Panc1 (cell line): ENCODE measurements around the gene TERT. TPM values are rescaled to one million over a fixed set of nuclear protein-coding genes. Genes with fewer than 3 reads are reported as not detected.
"Not testable (repeated sequence)": the region's sequence is repeated elsewhere in the genome, so short reads cannot be mapped to it uniquely, and the experiment has no call there.

Experiments used
- ATAC-seq: fragments of 200-7000 bp; cut with Tn5 transposase; 2 replicates; pipeline ENCODE4 v1.9.1; 2020; ENCODE audit warnings: mild to moderate bottlenecking, moderate library complexity
- BruUV-seq: library from RNA; stranded (reverse); fragments of 400-500 nt; replicated peaks from 2 replicates; lab custom pipeline; 2021; lab: Mats Ljungman, UMichigan
- CTCF ChIA-PET: fragments of 300-600 bp; sonication (Branson Sonifier 250); formaldehyde crosslinking; loops from one replicate; lab custom pipeline; 2022; ENCODE audit warnings: antibody characterized with exemption; lab: Charles Lee
- POLR2A ChIA-PET: fragments of 300-600 bp; sonication (Branson Sonifier 250); formaldehyde crosslinking; loops from one replicate; lab custom pipeline; 2022; ENCODE audit warnings: antibody characterized with exemption; lab: Charles Lee
- DNase-seq: peaks from one replicate; pipeline ENCODE4 v3.0.0-alpha.2; 2010; ENCODE audit warnings: low read depth, low spot score
- H3K27ac ChIP-seq: 2 replicates; pipeline ENCODE4 v1.5.1; 2011; ENCODE audit warnings: mild to moderate bottlenecking, low read length, inconsistent platforms
- H3K27me3 ChIP-seq: fragments of 200-500 bp; sonication (Bioruptor generic); 2 replicates; pipeline ENCODE4 v1.6.0; 2014; ENCODE audit warnings: low read length, inconsistent platforms; ENCODE audit not compliant: control insufficient read depth, insufficient read depth
- H3K36me3 ChIP-seq: fragments of 200-500 bp; sonication (Bioruptor generic); 2 replicates; pipeline ENCODE4 v1.5.1; 2014; ENCODE audit warnings: inconsistent platforms, mild to moderate bottlenecking, low read length, moderate library complexity; ENCODE audit not compliant: control insufficient read depth, insufficient read depth
- H3K4me1 ChIP-seq: 2 replicates; pipeline ENCODE4 v1.5.1; 2011; ENCODE audit warnings: inconsistent platforms, mild to moderate bottlenecking, low read length, moderate library complexity; ENCODE audit not compliant: control insufficient read depth, insufficient read depth
- H3K4me3 ChIP-seq, 2 experiments: 2 replicates each; pipeline ENCODE4 v1.5.1; 2011 to 2012; ENCODE audit warnings: low read depth in 2 of 2, low read length in 2 of 2, mild to moderate bottlenecking in 2 of 2, inconsistent platforms in 1 of 2, moderate library complexity in 1 of 2
- H3K9me3 ChIP-seq: fragments of 200-500 bp; sonication (Bioruptor generic); 2 replicates; pipeline ENCODE4 v1.5.1; 2014; ENCODE audit warnings: low read depth, mild to moderate bottlenecking, inconsistent platforms, low read length, moderate library complexity; ENCODE audit not compliant: control insufficient read depth, insufficient read depth
- POLR2AphosphoS5 ChIP-seq: IDR thresholded peaks from 2 replicates; pipeline ENCODE4 v1.6.1; 2012; ENCODE audit warnings: mild to moderate bottlenecking, low read depth, low read length, moderate library complexity
- SIN3A ChIP-seq: IDR thresholded peaks from 2 replicates; pipeline ENCODE4 v1.6.1; 2012; ENCODE audit warnings: low read depth, mild to moderate bottlenecking, low read length, moderate library complexity, borderline replicate concordance; ENCODE audit not compliant: insufficient read depth
- TCF7L2 ChIP-seq: IDR thresholded peaks from 2 replicates; pipeline ENCODE4 v1.6.1; 2011; ENCODE audit warnings: mild to moderate bottlenecking, low read depth, low read length, inconsistent platforms
- in situ Hi-C: cut with HindIII; loops from 2 replicates; pipeline ENCODE4 v1.10.0; 2016; ENCODE audit warnings: low sequenced_read_pairs, low pct_unique_long_range_greater_than_20kb
- intact Hi-C: fragments of 100-400 bp; cut with micrococcal nuclease; formaldehyde crosslinking; loops from one replicate; pipeline ENCODE4 v1.10.0; 2022; ENCODE audit not compliant: unreplicated experiment
- total RNA-seq: library from RNA; stranded (reverse); gene quantifications from one replicate; pipeline ENCODE4 v1.2.1, GENCODE V29; 2021; ENCODE audit not compliant: unreplicated experiment
- TF ChIP-seq, protein P1 (sequence below), 2 experiments: IDR thresholded peaks; 2 replicates each; pipeline ENCODE4 v1.6.1; 2011 to 2012; ENCODE audit warnings: low read depth in 2 of 2, control low read depth in 1 of 2, low read length in 1 of 2, mild to moderate bottlenecking in 1 of 2, moderate library complexity in 1 of 2; ENCODE audit not compliant: insufficient read depth in 1 of 2
- TF ChIP-seq, protein P2 (sequence below): fragments of 450-650 bp; IDR thresholded peaks from 2 replicates; pipeline ENCODE4 v1.5.1; 2017; ENCODE audit warnings: mild to moderate bottlenecking

The TERT gene
- total RNA-seq, 1 experiment from 2014 or later: 8.9 TPM

DNA sequence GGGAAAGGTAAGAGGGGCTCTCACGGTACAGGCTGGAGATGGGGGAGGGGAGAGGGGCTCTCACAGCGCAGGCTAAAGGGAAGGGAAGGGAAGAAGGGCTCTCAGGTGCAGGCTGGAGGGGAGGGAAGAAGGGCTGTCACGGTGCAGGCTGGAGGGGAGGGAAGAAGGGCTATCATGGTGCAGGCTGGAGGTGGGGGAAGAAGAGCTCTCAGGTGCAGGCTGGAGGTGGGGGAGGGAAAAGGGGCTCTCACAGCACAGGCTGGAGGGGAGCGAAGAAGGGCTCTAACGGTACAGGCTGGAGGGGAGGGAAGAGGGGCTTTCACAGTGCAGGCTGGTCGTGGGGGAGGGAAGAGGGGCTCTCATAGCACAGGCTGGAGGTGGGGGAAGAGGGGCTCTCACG is 65.0 kb downstream of the TERT start:
- no peak overlapping the region for H3K27ac ChIP-seq
- TF ChIP-seq POLR2AphosphoS5 (no peak), TCF7L2 (no peak)
- TF ChIP-seq, protein P1, sequence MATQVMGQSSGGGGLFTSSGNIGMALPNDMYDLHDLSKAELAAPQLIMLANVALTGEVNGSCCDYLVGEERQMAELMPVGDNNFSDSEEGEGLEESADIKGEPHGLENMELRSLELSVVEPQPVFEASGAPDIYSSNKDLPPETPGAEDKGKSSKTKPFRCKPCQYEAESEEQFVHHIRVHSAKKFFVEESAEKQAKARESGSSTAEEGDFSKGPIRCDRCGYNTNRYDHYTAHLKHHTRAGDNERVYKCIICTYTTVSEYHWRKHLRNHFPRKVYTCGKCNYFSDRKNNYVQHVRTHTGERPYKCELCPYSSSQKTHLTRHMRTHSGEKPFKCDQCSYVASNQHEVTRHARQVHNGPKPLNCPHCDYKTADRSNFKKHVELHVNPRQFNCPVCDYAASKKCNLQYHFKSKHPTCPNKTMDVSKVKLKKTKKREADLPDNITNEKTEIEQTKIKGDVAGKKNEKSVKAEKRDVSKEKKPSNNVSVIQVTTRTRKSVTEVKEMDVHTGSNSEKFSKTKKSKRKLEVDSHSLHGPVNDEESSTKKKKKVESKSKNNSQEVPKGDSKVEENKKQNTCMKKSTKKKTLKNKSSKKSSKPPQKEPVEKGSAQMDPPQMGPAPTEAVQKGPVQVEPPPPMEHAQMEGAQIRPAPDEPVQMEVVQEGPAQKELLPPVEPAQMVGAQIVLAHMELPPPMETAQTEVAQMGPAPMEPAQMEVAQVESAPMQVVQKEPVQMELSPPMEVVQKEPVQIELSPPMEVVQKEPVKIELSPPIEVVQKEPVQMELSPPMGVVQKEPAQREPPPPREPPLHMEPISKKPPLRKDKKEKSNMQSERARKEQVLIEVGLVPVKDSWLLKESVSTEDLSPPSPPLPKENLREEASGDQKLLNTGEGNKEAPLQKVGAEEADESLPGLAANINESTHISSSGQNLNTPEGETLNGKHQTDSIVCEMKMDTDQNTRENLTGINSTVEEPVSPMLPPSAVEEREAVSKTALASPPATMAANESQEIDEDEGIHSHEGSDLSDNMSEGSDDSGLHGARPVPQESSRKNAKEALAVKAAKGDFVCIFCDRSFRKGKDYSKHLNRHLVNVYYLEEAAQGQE (IDR thresholded peaks at IDR 0.05; ENCODE audit: insufficient read depth in 1 of 2, low read depth in 2 of 2, low read length in 1 of 2): no peak
- TF ChIP-seq, protein P2, sequence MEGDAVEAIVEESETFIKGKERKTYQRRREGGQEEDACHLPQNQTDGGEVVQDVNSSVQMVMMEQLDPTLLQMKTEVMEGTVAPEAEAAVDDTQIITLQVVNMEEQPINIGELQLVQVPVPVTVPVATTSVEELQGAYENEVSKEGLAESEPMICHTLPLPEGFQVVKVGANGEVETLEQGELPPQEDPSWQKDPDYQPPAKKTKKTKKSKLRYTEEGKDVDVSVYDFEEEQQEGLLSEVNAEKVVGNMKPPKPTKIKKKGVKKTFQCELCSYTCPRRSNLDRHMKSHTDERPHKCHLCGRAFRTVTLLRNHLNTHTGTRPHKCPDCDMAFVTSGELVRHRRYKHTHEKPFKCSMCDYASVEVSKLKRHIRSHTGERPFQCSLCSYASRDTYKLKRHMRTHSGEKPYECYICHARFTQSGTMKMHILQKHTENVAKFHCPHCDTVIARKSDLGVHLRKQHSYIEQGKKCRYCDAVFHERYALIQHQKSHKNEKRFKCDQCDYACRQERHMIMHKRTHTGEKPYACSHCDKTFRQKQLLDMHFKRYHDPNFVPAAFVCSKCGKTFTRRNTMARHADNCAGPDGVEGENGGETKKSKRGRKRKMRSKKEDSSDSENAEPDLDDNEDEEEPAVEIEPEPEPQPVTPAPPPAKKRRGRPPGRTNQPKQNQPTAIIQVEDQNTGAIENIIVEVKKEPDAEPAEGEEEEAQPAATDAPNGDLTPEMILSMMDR: no peak
- no TSS peak for BruUV-seq
- no peaks in the 10 kb centered on the region for H3K9me3 ChIP-seq
- POLR2A ChIA-PET: no interaction called here
- no peaks in the 10 kb centered on the region for H3K36me3 ChIP-seq
- no peaks in the 10 kb centered on the region for H3K27me3 ChIP-seq
- in situ Hi-C loops: no loop called here
- DNase-seq (no peak), ATAC-seq (no peak)
- H3K4me1 ChIP-seq: peaks cover 4% of the 10 kb centered on the region
- H3K4me3 ChIP-seq: no peak overlapping the region
- CTCF ChIA-PET: interaction anchor here (0.7 kb wide), 1 partner anchor 24 kb away, joined by 4 read pairs; no protein-coding TSS in a partner anchor
- intact Hi-C loops: no loop called here

DNA sequence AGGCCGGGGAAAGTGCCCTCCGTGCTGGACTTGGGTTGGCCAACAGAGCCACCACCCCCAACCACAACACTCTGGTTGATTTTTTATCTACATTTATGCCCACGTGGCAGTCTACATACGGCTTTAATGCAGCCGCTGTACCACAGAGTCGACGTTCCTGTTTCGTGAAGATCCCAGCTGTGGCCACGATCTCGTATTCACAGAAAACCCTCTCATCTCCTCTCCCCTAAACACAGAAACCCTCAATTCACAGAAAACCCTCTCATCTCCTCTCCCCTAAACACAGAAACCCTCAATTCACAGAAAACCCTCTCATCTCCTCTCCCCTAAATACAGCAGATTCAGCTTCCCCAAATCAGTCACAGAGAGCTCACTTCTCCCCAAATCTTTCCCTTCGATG is 65.8 kb downstream of the TERT start:
- DNase-seq, ATAC-seq, POLR2A ChIA-PET, H3K27ac ChIP-seq, H3K4me1 ChIP-seq, H3K36me3 ChIP-seq, H3K27me3 ChIP-seq, in situ Hi-C loops, H3K4me3 ChIP-seq, BruUV-seq, intact Hi-C loops, H3K9me3 ChIP-seq: not testable (repeated sequence)
- CTCF ChIA-PET: interaction anchor here (0.7 kb wide), 1 partner anchor 23 kb away, joined by 4 read pairs; no protein-coding TSS in a partner anchor

DNA sequence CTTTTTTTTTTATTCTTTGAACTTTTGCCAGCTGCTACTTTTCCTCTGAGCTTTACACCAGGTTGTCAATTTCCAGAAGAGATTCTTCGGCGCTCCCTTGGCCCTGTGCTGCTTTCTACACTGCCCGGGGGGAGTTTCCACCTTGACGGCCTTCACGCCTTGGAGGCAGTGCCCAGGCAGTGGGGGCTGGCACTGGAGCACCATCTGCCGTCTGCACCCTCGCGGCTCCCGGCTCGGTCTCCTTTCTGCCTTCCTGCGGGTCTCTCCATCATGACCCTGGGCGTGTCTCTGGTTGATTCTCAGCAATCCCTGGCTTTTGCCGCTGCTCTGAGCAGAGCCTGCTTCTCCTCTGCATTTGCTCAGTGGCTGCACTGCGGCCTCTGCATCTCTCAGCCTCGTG is 66.7 kb downstream of the TERT start:
- CTCF ChIA-PET: no interaction called here
- Histone ChIP-seq H3K27ac (no peak overlapping the region), H3K4me1 (peaks cover 4% of the 10 kb centered on the region), H3K9me3 (no peaks in the 10 kb centered on the region), H3K4me3 (no peak overlapping the region), H3K36me3 (no peaks in the 10 kb centered on the region), H3K27me3 (no peaks in the 10 kb centered on the region)
- intact Hi-C loops (no loop called here), in situ Hi-C loops (no loop called here)
- TF ChIP-seq SIN3A (no peak), POLR2AphosphoS5 (no peak), TCF7L2 (no peak)
- TF ChIP-seq, protein P2: no peak
- TF ChIP-seq, protein P1 (IDR thresholded peaks at IDR 0.05; ENCODE audit: insufficient read depth in 1 of 2, low read depth in 2 of 2, low read length in 1 of 2): no peak
- no TSS peak for BruUV-seq
- ATAC-seq: no peak
- DNase-seq: no peak
- POLR2A ChIA-PET: no interaction called here
